GM23338 (cell line): ENCODE measurements around the gene CHMP1B. TPM values are rescaled to one million over a fixed set of nuclear protein-coding genes. Genes with fewer than 3 reads are reported as not detected.

ENCODE experiments used
- ATAC-seq: fragments of 200-7000 bp; cut with Tn5 transposase; 3 replicates; pipeline ENCODE4 v1.9.1; 2020
- DNase-seq: peaks from one replicate; pipeline ENCODE4 v3.0.0-alpha.2; 2015; ENCODE audit warnings: low spot score
- H2AFZ ChIP-seq: fragments of 200-600 bp; sonication (generic); 2 replicates; pipeline ENCODE4 v1.8.0; 2016; ENCODE audit warnings: antibody characterized with exemption, mild to moderate bottlenecking, moderate library complexity
- H3F3A ChIP-seq: fragments of 200-600 bp; sonication (generic); replicated peaks from 2 replicates; pipeline ENCODE4 v1.8.0; 2017; ENCODE audit warnings: antibody characterized with exemption, mixed run types, low read depth
- H3K27ac ChIP-seq: fragments of 200-600 bp; sonication (generic); 2 replicates; pipeline ENCODE4 v1.6.1; 2016; ENCODE audit warnings: low read depth
- H3K27me3 ChIP-seq: fragments of 200-600 bp; sonication (generic); 2 replicates; pipeline ENCODE4 v1.8.0; 2016; ENCODE audit warnings: mild to moderate bottlenecking, mixed run types, moderate library complexity; ENCODE audit not compliant: insufficient read depth
- H3K36me3 ChIP-seq: fragments of 200-600 bp; sonication (generic); 2 replicates; pipeline ENCODE4 v1.8.0; 2016; ENCODE audit warnings: mild to moderate bottlenecking; ENCODE audit not compliant: insufficient read depth
- H3K4me1 ChIP-seq: fragments of 200-600 bp; sonication (generic); 2 replicates; pipeline ENCODE4 v1.8.0; 2016; ENCODE audit warnings: mild to moderate bottlenecking, moderate library complexity; ENCODE audit not compliant: insufficient read depth
- H3K4me2 ChIP-seq: fragments of 200-600 bp; sonication (generic); 2 replicates; pipeline ENCODE4 v1.7.1; 2017; ENCODE audit warnings: mixed run types
- H3K4me3 ChIP-seq: fragments of 200-600 bp; sonication (generic); 2 replicates; pipeline ENCODE4 v1.6.1; 2016; ENCODE audit warnings: mixed run types
- H3K79me2 ChIP-seq: fragments of 200-600 bp; sonication (generic); replicated peaks from 2 replicates; pipeline ENCODE4 v1.8.0; 2017; ENCODE audit warnings: mild to moderate bottlenecking; ENCODE audit not compliant: insufficient read depth
- H3K9me2 ChIP-seq: fragments of 200-600 bp; sonication (generic); 2 replicates; pipeline ENCODE4 v1.8.0; 2017; ENCODE audit not compliant: insufficient read depth
- H4K20me1 ChIP-seq: fragments of 200-600 bp; sonication (generic); replicated peaks from 2 replicates; pipeline ENCODE4 v1.8.0; 2017; ENCODE audit warnings: mild to moderate bottlenecking; ENCODE audit not compliant: insufficient read depth
- H3K27ac Mint-ChIP-seq: 2 replicates; pipeline ENCODE4 v1.8.0; 2020; ENCODE audit warnings: inconsistent platforms, mild to moderate bottlenecking, moderate library complexity, mixed read lengths
- H3K27me3 Mint-ChIP-seq: 3 replicates; pipeline ENCODE4 v1.8.0; 2022; ENCODE audit warnings: low read depth, mild to moderate bottlenecking, moderate library complexity, mixed read lengths, inconsistent platforms; ENCODE audit not compliant: insufficient read depth, poor library complexity
- H3K36me3 Mint-ChIP-seq: 3 replicates; pipeline ENCODE4 v1.8.0; 2021; ENCODE audit warnings: low read depth, mild to moderate bottlenecking, inconsistent platforms, moderate library complexity, mixed read lengths
- H3K4me1 Mint-ChIP-seq: 3 replicates; pipeline ENCODE4 v1.8.0; 2020; ENCODE audit warnings: mild to moderate bottlenecking, inconsistent platforms, mixed read lengths
- H3K4me3 Mint-ChIP-seq: 3 replicates; pipeline ENCODE4 v1.8.0; 2021; ENCODE audit warnings: moderate library complexity, mild to moderate bottlenecking, inconsistent platforms, mixed read lengths
- H3K9me3 Mint-ChIP-seq: 3 replicates; pipeline ENCODE4 v1.8.0; 2020; ENCODE audit warnings: moderate library complexity, mild to moderate bottlenecking, inconsistent platforms, mixed read lengths
- CREB1 ChIP-seq: fragments of 250-450 bp; sonication (Bioruptor Pico); IDR thresholded peaks from 2 replicates; pipeline ENCODE4 v1.5.0; 2020; ENCODE audit warnings: low read depth, mild to moderate bottlenecking, moderate library complexity
- EZH2 ChIP-seq: fragments of 200-600 bp; sonication (generic); IDR thresholded peaks from one replicate; pipeline ENCODE4 v1.8.0; 2017; ENCODE audit warnings: antibody characterized with exemption, mild to moderate bottlenecking, low read depth; ENCODE audit not compliant: unreplicated experiment
- EZH2phosphoT487 ChIP-seq: fragments of 200-600 bp; sonication (generic); IDR thresholded peaks from one replicate; pipeline ENCODE4 v1.8.1; 2018; ENCODE audit warnings: antibody characterized with exemption; ENCODE audit not compliant: unreplicated experiment
- polyA plus RNA-seq: library from polyadenylated mRNA; unstranded; fragments of >200 nt; fragmentation: Nextera tagmentation; extraction: Ambion mirVana; gene quantifications from 2 replicates; pipeline ENCODE4 v1.2.1, GENCODE V29; 2016
- total RNA-seq: library from RNA; depleted of rRNA; stranded (reverse); fragments of >200 nt; shearing (Covaris generic); gene quantifications from 2 replicates; pipeline ENCODE4 v1.2.3, GENCODE V29; 2014
- TF ChIP-seq, protein P1 (sequence below): fragments of 250-450 bp; sonication (Bioruptor Pico); IDR thresholded peaks from 2 replicates; pipeline ENCODE4 v1.5.0; 2020; ENCODE audit warnings: mild to moderate bottlenecking, moderate library complexity
- TF ChIP-seq, protein P2 (sequence below), 2 experiments: fragments of 200-600 bp in 1 of 2; sonication (generic) in 1 of 2; conservative IDR thresholded peaks; 2 replicates each; pipeline versions ENCODE4 v1.5.1 to v1.6.1; 2016 to 2017; ENCODE audit warnings: antibody characterized with exemption in 2 of 2, low read depth in 2 of 2, mild to moderate bottlenecking in 2 of 2, moderate library complexity in 1 of 2

The CHMP1B gene
- total and polyA plus RNA-seq, 2 experiments from 2014 or later, result 41.8 to 52.1 TPM

DNA sequence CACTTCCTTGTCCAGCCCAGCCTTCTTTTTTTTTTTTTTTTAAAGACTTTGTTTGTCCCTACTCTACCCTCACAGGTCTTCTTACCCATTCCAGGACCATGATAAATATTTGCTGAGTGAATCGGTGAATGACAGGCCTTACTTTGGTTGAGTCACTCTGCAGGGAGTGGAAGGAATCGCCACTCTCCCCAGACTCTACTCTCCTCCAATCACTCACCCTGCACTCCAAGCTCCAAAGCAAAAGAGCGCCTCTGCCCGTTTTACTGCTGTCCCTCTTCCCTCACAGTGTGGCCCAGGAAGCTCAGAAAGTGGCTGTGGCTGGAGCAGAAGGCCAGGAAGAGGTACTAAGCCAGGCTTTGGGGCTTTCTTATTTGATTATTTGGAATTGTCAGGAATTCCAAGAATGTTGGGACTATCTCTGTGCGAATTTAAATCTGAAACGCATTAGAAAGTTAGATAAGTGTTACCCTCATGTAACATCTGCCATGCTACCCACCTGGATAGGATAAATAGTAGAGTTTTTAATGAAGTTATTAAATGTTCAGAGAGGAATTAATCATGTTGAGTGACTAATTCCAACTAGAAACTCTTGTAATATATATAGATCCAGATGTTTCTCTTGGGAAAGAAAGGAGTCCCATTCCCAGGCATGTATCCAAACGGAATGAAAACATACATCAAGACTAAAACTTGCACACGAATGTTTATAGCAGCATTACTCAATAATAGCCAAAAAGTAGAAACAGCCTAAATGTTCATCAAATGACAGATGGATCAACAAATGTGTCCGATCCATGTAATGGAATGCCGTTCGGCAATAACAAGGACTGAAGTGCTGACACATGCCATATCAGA lies 43.0 kb upstream of the CHMP1B start:
- H3K4me1 Mint-ChIP-seq, result peaks cover 56% of the 10 kb centered on the region
- no peaks in the 10 kb centered on the region for H3K27me3 ChIP-seq
- ATAC-seq, result peak; percentile 85
- H3K27ac Mint-ChIP-seq, result peak overlapping the region; percentile 96
- no peaks in the 10 kb centered on the region for H4K20me1 ChIP-seq
- H3K9me3 Mint-ChIP-seq, result no peaks in the 10 kb centered on the region
- H3K4me2 ChIP-seq, result peak overlapping the region; percentile 8
- H3K27ac ChIP-seq, result peak overlapping the region; percentile 88
- no peaks in the 10 kb centered on the region for H3K79me2 ChIP-seq
- peak; percentile 90 for DNase-seq
- H2AFZ ChIP-seq, result no peak overlapping the region
- TF ChIP-seq, protein P1, sequence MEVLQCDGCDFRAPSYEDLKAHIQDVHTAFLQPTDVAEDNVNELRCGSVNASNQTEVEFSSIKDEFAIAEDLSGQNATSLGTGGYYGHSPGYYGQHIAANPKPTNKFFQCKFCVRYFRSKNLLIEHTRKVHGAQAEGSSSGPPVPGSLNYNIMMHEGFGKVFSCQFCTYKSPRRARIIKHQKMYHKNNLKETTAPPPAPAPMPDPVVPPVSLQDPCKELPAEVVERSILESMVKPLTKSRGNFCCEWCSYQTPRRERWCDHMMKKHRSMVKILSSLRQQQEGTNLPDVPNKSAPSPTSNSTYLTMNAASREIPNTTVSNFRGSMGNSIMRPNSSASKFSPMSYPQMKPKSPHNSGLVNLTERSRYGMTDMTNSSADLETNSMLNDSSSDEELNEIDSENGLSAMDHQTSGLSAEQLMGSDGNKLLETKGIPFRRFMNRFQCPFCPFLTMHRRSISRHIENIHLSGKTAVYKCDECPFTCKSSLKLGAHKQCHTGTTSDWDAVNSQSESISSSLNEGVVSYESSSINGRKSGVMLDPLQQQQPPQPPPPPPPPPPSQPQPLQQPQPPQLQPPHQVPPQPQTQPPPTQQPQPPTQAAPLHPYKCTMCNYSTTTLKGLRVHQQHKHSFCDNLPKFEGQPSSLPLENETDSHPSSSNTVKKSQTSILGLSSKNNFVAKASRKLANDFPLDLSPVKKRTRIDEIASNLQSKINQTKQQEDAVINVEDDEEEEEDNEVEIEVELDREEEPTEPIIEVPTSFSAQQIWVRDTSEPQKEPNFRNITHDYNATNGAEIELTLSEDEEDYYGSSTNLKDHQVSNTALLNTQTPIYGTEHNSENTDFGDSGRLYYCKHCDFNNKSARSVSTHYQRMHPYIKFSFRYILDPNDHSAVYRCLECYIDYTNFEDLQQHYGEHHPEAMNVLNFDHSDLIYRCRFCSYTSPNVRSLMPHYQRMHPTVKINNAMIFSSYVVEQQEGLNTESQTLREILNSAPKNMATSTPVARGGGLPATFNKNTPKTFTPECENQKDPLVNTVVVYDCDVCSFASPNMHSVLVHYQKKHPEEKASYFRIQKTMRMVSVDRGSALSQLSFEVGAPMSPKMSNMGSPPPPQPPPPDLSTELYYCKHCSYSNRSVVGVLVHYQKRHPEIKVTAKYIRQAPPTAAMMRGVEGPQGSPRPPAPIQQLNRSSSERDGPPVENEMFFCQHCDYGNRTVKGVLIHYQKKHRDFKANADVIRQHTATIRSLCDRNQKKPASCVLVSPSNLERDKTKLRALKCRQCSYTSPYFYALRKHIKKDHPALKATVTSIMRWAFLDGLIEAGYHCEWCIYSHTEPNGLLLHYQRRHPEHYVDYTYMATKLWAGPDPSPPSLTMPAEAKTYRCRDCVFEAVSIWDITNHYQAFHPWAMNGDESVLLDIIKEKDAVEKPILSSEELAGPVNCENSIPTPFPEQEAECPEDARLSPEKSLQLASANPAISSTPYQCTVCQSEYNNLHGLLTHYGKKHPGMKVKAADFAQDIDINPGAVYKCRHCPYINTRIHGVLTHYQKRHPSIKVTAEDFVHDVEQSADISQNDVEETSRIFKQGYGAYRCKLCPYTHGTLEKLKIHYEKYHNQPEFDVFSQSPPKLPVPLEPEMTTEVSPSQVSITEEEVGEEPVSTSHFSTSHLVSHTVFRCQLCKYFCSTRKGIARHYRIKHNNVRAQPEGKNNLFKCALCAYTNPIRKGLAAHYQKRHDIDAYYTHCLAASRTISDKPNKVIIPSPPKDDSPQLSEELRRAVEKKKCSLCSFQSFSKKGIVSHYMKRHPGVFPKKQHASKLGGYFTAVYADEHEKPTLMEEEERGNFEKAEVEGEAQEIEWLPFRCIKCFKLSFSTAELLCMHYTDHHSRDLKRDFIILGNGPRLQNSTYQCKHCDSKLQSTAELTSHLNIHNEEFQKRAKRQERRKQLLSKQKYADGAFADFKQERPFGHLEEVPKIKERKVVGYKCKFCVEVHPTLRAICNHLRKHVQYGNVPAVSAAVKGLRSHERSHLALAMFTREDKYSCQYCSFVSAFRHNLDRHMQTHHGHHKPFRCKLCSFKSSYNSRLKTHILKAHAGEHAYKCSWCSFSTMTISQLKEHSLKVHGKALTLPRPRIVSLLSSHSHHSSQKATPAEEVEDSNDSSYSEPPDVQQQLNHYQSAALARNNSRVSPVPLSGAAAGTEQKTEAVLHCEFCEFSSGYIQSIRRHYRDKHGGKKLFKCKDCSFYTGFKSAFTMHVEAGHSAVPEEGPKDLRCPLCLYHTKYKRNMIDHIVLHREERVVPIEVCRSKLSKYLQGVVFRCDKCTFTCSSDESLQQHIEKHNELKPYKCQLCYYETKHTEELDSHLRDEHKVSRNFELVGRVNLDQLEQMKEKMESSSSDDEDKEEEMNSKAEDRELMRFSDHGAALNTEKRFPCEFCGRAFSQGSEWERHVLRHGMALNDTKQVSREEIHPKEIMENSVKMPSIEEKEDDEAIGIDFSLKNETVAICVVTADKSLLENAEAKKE, result peak; percentile 94
- TF ChIP-seq CREB1 (CRISPR knock-in tag) (no peak), EZH2 (no peak), EZH2phosphoT487 (no peak)
- TF ChIP-seq, protein P2, sequence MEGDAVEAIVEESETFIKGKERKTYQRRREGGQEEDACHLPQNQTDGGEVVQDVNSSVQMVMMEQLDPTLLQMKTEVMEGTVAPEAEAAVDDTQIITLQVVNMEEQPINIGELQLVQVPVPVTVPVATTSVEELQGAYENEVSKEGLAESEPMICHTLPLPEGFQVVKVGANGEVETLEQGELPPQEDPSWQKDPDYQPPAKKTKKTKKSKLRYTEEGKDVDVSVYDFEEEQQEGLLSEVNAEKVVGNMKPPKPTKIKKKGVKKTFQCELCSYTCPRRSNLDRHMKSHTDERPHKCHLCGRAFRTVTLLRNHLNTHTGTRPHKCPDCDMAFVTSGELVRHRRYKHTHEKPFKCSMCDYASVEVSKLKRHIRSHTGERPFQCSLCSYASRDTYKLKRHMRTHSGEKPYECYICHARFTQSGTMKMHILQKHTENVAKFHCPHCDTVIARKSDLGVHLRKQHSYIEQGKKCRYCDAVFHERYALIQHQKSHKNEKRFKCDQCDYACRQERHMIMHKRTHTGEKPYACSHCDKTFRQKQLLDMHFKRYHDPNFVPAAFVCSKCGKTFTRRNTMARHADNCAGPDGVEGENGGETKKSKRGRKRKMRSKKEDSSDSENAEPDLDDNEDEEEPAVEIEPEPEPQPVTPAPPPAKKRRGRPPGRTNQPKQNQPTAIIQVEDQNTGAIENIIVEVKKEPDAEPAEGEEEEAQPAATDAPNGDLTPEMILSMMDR (conservative IDR thresholded peaks at IDR 0.05; ENCODE audit: low read depth in 2 of 2), result peak in 1 of 2 experiments; percentile 25; a peak in 1 of 4 replicates
- peaks cover 10% of the 10 kb centered on the region; the same call in 1 of the 2 replicates for H3F3A ChIP-seq
- peaks cover 45% of the 10 kb centered on the region for H3K4me1 ChIP-seq
- H3K36me3 Mint-ChIP-seq, result no peaks in the 10 kb centered on the region
- no peak overlapping the region for H3K4me3 ChIP-seq
- H3K4me3 Mint-ChIP-seq, result no peak overlapping the region
- H3K27me3 Mint-ChIP-seq, result peaks cover 20% of the 10 kb centered on the region
- no peaks in the 10 kb centered on the region for H3K9me2 ChIP-seq
- H3K36me3 ChIP-seq, result no peaks in the 10 kb centered on the region
